ENCODE data around the gene CPLX1. TPM values are rescaled to one million over a fixed set of nuclear protein-coding genes. Genes with fewer than 3 reads are reported as not detected.

The CPLX1 gene
- total and polyA plus RNA-seq, 12 donors, result 1.5 to 10.8 (median 2.3) TPM

DNA sequence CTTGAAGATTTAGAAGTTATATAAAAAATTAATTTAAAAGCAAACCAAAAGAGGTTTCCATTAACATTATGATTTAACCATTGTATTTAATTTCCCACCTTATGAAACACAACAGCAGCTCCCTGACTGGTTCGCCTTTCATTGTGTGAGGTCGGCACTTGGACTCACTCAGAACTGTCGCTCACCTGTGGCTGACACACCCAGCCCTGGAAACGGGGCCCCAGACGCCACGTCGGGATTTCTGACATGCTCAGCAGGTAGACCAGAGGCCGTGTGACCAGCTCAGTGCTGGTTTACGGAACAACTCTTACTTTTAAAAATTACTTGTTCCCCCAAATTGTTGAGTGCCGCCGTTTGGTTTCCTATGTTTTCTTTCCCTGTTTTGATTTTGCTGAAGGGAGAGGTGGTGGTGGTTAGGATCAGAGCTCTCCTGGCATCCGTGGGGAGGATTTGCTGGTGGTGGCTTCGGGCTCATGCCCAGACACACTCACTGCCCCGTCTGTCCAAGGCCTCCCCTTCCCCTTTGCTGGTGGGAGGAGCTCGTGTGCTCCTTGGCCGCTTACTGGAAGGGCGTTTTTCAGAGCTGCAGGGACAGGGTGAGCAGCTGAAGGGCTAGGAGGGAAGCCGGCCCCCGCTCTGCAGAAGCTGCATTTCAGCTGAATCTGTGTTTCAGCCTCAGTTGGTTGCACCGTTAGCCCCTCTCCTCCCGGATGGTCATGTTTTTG, 59.2 kb downstream of the CPLX1 start:
- H3K4me1 ChIP-seq, result peaks cover 3 to 32% (median 14%) of the 10 kb centered on the region in 9 donors
- no peaks in the 10 kb centered on the region for H3K9me3 ChIP-seq
- DNase-seq, result no peak
- TF ChIP-seq, protein P1, sequence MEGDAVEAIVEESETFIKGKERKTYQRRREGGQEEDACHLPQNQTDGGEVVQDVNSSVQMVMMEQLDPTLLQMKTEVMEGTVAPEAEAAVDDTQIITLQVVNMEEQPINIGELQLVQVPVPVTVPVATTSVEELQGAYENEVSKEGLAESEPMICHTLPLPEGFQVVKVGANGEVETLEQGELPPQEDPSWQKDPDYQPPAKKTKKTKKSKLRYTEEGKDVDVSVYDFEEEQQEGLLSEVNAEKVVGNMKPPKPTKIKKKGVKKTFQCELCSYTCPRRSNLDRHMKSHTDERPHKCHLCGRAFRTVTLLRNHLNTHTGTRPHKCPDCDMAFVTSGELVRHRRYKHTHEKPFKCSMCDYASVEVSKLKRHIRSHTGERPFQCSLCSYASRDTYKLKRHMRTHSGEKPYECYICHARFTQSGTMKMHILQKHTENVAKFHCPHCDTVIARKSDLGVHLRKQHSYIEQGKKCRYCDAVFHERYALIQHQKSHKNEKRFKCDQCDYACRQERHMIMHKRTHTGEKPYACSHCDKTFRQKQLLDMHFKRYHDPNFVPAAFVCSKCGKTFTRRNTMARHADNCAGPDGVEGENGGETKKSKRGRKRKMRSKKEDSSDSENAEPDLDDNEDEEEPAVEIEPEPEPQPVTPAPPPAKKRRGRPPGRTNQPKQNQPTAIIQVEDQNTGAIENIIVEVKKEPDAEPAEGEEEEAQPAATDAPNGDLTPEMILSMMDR (IDR thresholded peaks at IDR 0.05), result no peak
- WGBS, 2 donors, result 73 to 79% methylated on average over 21 of the region's 21 CpGs
- H3K36me3 ChIP-seq, result peaks cover 0 to 99% (median 36%) of the 10 kb centered on the region in 9 donors
- no peak overlapping the region for H3K27ac ChIP-seq
- ATAC-seq, result no peak
- intact Hi-C loops (cut with DNase I), result no loop called here
- no peaks in the 10 kb centered on the region for H3K27me3 ChIP-seq
- H3K4me3 ChIP-seq, result no peak overlapping the region

DNA sequence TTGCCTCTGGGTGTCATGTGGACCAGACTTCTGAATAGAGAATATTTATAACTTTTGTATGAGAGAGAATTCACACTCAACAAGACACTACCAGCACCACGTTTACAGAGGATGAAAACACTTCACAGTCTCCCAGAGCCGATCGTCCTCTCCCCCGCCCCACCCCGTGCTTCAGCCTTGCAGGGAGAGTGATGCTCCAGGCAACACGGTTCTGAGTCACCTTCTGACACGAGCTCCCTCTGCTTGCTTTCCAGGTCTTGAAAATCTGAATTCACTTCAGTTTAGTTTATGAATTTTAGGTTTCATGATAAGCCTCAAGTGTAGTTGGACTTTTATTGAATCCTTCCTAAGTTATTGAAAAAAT, 59.8 kb downstream of the CPLX1 start:
- ATAC-seq (peak in 1 of 8 donors; percentile 2), DNase-seq (no peak)
- H3K27ac ChIP-seq, result no peak overlapping the region
- H3K36me3 ChIP-seq, result peaks cover 0 to 100% (median 36%) of the 10 kb centered on the region in 9 donors
- peaks cover 0 to 26% (median 8%) of the 10 kb centered on the region in 9 donors for H3K4me1 ChIP-seq
- H3K9me3 ChIP-seq, result no peaks in the 10 kb centered on the region
- intact Hi-C loops (cut with DNase I), result no loop called here
- WGBS, 2 donors, result 62 to 75% methylated on average over 7 of the region's 7 CpGs
- H3K4me3 ChIP-seq, result no peak overlapping the region
- H3K27me3 ChIP-seq, result no peaks in the 10 kb centered on the region
- TF ChIP-seq, protein P1 (IDR thresholded peaks at IDR 0.05), result no peak

DNA sequence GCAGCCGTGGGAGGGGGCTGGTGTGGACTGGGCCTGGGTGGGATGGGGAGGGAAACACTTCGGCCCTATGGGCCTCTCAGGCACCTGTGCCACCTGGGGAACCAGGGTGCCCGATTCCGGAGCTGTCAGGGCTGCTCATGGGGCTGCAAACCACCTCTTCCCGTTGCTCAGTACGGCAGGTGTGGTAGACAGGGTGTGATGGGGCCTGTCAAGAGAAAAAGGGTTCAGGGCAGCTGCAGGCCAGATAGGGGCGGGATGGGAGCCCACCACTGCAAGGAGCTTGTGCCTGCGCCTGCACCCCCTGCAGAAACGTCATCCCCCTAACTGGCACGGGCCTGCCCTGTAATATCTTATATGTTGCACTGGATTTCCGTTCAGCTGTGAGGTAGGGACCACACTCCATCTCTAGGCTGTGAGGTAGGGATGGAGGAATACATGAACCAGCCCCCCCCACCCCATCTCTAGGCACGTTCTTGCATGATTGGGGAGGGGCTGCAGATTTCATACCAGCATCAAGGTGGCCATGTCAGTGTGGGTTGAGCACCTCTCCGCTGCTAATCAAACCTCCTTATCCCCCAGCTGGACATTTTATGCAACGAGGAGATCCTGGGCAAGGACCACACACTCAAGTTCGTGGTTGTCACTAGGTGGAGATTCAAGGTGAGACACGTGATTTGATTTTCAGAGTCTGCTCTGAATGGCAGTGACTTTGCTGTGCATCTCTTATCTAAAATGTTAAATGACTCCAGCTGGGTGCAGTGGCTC, 61.3 kb downstream of the CPLX1 start:
- Histone ChIP-seq H3K27me3 (no peaks in the 10 kb centered on the region), H3K4me1 (peaks cover 0 to 15% (median 0%) of the 10 kb centered on the region in 9 donors), H3K36me3 (peaks cover 0 to 97% (median 34%) of the 10 kb centered on the region in 9 donors), H3K9me3 (no peaks in the 10 kb centered on the region), H3K27ac (no peak overlapping the region), H3K4me3 (no peak overlapping the region)
- ATAC-seq (peak in 3 of 8 donors; percentile 4 to 40 (median 6)), DNase-seq (no peak)
- intact Hi-C loops (cut with DNase I), result no loop called here
- WGBS, 2 donors, result 90 to 96% methylated on average over 16 of the region's 16 CpGs
- TF ChIP-seq, protein P1 (IDR thresholded peaks at IDR 0.05), result no peak

DNA sequence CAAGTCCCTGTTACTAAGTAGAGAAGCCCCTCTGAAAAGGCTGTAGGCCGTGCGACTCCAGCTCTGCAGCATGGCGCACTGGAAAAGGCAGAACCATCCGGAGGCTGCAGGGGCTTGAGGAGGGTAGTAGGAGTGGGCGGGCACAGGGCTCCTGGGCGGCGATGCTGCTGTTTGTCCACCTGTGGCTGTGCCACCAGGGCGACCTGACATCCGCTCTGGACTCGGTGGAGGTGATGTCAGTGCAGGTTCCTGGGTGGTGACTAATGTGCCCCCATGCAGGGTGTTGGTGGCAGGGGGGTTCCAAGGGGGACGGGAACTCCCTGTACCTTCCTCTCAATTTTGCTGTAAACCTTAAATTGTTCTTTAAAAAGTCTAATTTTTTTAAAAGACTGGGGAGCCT, 62.0 kb downstream of the CPLX1 start:
- Histone ChIP-seq H3K36me3 (peaks cover 0 to 91% (median 31%) of the 10 kb centered on the region in 9 donors), H3K27ac (no peak overlapping the region), H3K4me3 (no peak overlapping the region), H3K27me3 (no peaks in the 10 kb centered on the region), H3K9me3 (no peaks in the 10 kb centered on the region), H3K4me1 (peaks cover 0 to 15% (median 0%) of the 10 kb centered on the region in 9 donors)
- no peak for DNase-seq
- peak in 1 of 8 donors; percentile 29 for ATAC-seq
- intact Hi-C loops (cut with DNase I), result no loop called here
- TF ChIP-seq, protein P1 (IDR thresholded peaks at IDR 0.05), result no peak
- WGBS, 2 donors, result 93 to 96% methylated on average over 11 of the region's 11 CpGs

All from heart right ventricle (tissue), 16 donors.